Stimulated activated CD4-positive, alpha-beta T cell treated with anti-CD3 and anti-CD28 coated beads, TNF-alpha, amount 100 ng/mL, for 1 hour (primary cell): ENCODE measurements around the gene TMEM151B.

Experiments
- DNase-seq, 3 donors: peaks; one replicate each; pipeline ENCODE4 v3.0.0-alpha.2; 2020; ENCODE audit warnings: low read depth in 3 of 3, low spot score in 1 of 3

TMEM151B gene

GRCh38 chr6:44250067-44250717, 20.1 kb upstream of the TMEM151B start:
- no peak for DNase-seq

- no peak for DNase-seq
Measured at GRCh38 chr6:44250718-44251123, 19.5 kb upstream of the TMEM151B start.

DNA sequence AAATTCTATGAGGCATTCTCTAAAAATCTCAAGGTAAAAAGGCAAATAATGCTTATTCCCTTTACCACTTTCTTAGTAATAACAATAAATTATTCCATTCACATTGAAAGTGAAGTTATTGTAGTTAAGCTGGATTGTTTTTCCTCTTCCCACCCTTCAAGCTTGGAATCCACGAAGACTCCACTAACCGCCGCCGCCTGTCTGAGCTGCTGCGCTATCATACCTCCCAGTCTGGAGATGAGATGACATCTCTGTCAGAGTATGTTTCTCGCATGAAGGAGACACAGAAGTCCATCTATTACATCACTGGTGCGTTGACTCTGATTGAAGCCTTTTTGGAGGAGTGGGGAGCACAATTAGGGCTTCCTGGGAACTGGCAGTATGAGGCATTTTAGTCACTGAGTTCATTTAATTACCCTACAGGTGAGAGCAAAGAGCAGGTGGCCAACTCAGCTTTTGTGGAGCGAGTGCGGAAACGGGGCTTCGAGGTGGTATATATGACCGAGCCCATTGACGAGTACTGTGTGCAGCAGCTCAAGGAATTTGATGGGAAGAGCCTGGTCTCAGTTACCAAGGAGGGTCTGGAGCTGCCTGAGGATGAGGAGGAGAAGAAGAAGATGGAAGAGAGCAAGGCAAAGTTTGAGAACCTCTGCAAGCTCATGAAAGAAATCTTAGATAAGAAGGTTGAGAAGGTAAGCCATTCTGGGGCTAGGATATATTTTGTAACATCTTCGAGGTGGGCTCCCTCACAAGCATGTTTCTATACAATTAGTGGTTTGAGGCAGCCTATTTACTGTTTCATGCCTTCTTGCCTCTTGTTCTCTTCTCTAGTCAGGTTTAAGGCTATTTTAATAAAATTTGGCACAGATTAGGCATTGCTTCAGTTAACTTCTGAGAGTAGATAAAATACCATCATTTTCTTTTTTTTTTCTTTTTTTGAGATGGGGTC, 18.4 kb upstream of the TMEM151B start:
- no peak for DNase-seq

DNA sequence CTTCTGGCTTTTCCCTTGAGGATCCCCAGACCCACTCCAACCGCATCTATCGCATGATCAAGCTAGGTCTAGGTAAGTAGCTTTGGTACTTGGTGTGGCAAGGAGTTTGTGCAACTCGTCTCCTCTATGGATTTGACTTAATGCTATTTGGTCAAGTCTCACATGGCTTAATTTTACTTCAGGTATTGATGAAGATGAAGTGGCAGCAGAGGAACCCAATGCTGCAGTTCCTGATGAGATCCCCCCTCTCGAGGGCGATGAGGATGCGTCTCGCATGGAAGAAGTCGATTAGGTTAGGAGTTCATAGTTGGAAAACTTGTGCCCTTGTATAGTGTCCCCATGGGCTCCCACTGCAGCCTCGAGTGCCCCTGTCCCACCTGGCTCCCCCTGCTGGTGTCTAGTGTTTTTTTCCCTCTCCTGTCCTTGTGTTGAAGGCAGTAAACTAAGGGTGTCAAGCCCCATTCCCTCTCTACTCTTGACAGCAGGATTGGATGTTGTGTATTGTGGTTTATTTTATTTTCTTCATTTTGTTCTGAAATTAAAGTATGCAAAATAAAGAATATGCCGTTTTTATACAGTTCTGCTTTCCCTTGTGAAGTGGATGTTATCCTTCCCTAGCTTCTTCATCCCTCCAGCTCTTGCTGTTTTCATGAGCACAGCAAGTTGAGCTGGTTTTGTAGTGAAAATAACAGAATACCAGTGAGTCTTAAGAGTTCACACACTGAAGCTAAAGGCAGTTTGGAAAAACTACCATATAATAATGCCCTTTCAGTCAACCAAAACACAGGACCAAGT, 16.7 kb upstream of the TMEM151B start:
- no peak for DNase-seq

- no peak for DNase-seq
Measured at GRCh38 chr6:44254191-44255104, 15.8 kb upstream of the TMEM151B start.

DNA sequence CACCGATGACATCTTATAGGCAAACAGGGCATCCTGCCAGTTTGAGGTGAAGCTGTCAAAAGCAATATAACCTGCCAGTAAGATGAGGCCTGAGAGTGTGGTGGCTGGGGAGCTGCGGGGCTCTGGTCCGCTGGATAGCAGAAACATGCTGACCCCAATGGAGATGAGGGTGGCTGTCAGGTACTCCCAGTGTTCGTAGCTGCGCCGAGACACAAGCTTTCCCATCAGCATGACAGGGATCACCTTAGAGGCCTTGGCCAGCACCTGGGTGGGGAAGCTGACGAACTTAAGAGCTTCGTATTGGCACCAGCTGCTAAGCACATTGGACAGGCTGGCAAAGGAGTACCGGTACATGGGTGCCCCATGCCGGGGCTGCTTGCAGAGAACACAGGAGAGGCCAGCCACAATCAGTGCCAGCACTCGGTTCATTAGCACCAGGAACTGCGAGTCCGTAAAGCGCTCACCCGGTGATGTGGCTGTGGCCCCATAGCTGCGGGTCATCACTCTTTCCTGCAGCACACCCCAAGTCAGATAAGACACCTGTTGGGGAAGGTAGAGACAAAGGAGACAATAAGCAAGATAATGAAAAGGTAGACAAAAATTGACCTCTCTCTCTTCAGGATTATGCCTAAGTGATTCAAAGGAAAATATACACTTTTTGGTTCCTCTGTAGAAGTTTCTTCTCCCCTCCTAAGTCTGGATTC, 15.0 kb upstream of the TMEM151B start:
- no peak for DNase-seq

DNA sequence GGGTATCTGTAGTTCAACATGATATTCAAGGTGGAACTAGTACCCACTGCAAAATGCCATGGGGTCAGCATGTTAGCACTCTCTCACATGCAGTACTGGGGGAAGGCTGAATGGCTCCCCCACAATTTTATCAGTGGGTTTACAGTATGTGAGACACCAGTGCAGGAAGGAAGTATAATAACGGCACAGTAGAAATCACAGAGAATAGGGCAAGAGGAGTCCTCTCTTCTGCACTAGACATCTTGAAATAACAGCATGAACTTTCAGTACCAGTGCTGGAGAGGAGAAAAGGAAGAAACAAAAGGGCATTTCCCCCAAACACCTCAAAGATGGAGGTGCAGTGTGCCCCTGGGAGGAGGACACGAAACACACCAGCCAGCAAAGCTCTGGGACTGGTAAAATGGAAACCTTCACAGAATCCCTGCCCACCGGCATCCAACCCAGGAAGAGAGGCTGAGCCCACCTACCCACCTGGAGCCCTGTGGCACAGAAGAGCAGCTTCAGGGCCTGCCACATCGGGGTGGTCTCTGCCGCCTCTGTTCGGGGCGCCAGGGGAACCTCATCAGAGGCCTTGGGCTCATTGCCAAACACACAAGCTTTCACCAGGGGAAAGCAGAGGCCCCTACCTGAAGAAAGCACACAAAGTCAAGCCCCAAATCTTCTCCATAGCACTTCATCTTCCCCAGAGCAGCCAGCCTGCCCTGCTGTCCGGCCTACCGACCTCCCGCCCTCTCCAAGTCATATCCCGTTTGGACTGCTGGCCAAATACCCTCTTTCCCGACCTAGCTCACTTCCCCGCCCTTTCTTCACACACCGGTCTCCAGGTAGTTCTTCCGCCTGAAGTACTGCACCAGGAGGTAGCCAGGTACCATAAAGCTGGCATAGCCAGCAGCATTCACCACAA, 14.1 kb upstream of the TMEM151B start:
- DNase-seq, result no peak

DNA sequence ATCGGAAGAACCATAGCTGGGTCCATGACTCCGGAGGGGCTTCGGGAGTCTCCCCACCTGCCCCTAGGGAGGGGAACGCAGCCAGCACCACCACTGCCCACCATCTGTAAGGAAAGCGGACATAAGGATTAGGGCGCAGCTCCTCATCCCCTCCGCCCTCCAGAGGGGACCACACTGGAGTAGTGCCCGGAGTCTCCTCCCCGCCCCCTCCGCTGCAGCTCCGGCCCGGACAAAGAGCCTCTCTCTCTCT, 13.6 kb upstream of the TMEM151B start:
- no peak for DNase-seq

DNA sequence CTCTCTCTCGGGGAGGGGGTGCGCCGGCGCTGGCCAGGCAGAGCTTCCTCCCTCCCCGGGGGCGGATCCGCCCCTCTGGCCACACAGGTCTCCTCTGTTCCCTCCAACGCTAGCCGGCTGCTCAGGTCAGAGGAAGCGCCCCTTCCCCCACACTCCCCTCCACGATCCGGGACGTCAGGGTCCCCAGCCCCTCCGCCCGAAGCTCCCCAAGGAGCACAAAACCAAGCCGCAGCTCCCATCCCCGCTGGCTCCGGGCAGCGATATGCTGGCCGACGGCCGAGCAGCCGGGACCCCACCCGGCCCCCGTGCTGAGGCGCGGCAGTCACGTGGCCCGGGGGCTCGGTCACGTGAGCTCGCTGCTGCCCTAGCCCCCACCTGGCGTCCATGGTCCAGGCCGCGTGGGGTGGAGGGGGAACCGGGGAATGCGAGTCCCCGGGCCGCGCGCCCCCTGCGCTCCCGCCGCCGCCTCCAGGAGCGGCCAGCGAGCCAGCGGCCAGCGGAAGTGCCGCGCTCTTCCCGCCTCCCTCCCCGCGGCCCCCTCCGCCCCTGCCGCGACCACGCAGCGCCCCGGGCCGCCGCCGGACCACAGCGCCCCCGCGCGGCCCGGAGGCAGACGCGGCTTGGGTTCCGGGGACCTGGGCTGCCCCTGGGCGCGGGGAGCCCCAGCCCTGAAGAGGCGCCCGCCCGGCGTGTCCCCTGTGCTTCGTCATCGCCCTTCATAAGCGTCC, 13.1 kb upstream of the TMEM151B start, which contains the start of gene SLC35B2:
Gene SLC35B2, minus strand, starts transcription at position 504 of the 728 bp plus-strand sequence. Its CDS starts 118 bp downstream, at position 386.
- DNase-seq, result peak in 2 of 3 donors; percentile 44 to 56

DNA sequence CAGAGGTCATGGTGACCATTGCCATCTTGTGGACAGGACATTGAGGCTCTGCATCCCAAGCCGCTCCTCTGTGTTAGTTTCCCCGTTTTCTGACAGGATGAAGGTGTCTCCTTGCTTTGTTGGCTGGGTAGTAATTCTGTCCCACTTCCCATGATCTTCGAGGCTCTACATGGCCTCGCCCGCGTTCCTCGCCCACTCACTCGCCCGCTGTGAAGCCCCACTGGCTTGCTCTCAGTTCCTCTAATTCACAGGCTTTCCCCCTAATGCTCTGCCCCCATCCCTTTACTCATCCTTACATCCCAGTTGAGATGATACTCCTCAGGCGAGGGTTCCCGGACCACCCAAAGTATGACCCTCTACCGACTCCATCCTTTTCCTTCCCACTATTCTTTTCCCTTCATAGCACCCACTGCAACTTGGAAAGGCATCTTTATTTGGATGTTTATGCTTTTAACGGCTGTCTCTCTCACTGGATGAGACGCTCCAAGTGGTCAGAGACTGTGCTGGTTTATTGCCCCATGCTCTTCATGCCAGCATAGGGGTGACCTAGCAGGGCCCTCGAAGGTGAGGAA, 12.4 kb upstream of the TMEM151B start:
- DNase-seq, result no peak

GRCh38 chr6:44258325-44258863, 11.9 kb upstream of the TMEM151B start:
- DNase-seq, result no peak

GRCh38 chr6:44258921-44259320, 11.3 kb upstream of the TMEM151B start:
- DNase-seq, result no peak

DNA sequence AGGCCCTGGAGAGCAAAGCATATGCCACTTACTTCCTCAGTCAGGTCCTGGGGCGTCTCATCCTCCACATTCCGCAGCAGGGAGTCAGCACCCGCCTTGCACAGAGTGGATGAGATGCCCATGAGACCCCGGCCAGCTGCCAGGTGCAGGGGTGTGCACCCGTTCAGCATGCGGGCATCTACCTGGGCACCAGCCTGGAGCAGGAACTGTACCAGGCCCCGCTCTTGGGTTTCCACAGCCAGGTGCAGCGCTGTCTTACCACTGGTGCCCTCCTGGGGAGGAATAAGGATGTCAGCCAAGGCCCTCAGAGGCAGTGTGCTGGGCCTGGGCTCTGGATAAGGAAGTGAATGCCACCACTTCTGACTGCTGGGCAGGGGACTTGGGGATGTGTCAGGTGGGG, 10.2 kb upstream of the TMEM151B start:
- DNase-seq, result no peak

DNA sequence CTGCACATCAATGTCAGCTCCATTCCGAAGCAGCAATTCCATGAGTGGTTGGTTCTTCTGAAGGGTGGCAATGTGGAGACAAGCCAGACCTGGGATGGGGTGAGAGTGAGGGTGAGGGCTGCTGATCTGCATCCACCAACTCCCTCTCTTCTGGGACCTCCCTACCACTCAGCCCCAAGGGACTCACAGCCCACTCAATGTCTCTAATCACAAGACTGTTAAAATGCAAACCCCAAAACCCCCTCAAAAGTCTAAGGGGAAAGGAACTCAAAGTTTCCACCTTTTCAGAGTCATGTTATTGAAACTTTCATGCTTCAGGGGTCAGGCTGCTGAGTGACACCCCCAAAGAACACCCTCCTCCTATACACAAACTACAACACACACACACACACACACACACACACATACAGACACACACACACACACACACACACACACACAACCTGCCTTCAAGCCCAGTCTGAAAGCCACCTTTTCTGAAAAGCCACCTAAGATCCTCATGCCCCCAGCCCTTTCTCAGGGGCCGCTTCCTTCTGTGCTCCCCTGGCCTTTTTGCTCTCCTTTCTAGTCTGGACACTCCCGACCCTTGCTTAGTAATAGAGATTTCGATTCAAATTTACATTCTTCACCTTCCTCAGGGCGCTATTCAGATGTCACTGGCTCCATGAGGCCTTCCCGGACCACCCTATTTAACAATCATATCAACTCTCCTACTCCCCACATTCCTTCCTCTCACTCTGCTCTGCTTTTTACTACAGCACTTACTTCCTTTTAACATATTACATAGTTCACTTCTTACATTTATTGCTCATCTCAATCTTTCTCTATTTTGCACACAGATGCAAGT, 9.6 kb upstream of the TMEM151B start:
- no peak for DNase-seq

DNA sequence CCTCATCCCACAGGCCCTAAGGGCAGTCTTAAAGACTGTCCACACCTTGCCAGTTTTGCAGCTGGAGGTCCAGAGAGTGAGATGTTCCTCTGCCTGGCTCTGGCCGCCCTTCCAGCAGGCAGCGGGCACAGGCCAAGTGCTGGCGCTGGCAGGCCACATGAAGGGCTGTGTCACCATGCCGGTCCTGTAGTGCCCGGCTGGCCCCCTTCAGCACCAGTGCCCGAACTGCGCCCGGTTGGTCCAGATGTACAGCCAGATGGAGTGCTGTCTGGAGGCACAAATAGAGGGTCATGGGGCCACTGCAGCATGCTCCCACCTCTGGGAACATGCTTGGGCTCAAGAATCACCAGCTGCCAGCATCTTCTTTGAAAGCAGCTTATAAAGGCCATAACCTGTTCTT, 8.7 kb upstream of the TMEM151B start:
- DNase-seq, result no peak

DNA sequence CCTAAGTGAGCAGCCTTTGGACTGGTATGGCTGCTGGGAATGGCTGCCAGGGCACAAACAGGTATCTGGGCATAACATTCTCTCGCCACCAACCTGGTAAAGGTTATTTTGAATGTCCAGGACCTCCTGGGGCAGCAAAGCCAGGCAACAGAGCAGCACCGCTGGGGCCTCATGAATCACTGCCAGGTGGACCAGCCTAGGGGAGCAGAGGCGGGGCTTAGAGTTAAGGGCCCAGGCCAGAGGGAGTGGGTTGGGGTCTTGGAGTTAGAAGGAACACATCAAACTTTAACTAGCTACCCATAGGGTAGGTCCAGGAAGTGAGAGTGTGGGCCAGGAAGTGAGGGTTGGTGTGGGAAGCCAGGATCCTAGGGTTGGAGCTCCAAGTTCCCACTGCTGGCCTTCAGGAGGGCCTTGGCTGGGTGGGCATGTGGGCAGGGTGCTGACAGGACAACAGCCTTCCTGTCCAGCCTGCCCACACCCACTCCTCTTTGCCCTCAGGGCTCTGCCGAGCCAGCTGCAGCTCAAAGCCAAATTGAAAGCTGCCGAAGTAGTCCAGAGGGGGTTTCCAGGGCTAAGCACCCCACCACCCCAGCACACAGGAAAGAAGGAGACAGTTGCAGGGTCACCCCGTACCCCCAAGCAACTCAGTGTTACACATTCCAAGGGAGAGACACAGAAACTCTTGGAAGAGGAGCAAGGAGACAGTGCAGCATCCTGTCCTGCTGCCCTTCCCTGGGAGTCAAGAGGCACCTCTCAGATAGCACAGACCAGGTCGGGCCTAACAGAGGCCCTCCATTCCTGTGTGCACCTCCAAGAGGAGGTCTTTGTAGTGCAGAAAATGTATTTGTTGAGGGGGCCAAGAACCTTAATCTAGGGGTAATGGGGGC, 7.5 kb upstream of the TMEM151B start:
- no peak for DNase-seq
